ENCODE results near the gene EIF4G3. TPM values are rescaled to one million over a fixed set of nuclear protein-coding genes. Genes with fewer than 3 reads are reported as not detected.

Gene EIF4G3
- total and polyA plus RNA-seq, 12 donors: 13.3 to 50.2 (median 36.1) TPM

DNA sequence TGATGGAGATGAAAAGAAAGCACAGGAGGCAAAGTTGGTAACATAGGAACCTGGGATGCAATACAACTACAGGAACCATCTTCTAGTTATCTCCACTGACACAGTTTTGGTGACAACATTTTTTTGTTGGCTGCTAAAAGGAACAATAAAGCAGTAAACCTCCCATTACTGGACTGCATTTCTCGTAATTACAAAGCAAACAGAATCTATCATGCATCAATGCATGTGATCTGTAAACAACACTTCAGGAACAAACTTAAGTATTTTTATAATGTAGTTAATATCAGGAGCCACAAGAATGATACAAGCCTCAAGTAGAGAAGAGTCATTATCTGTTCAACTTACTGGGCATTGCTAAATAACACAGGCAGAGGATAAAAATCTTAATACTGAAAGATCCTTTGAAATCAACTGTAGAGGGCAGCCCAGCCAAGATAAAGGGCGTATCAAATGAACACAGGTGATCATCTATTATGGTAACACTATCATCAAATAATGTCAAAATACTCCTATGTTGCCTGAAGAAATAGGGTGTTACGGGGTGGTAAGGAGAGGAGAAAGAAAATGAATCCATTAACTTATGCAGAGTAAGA is 193.3 kb downstream of the EIF4G3 start:
- H3K9me3 ChIP-seq: no peaks in the 10 kb centered on the region
- no peak overlapping the region for H3K4me3 ChIP-seq
- H3K27me3 ChIP-seq: no peaks in the 10 kb centered on the region
- intact Hi-C loops (cut with DNase I): loop anchor here in 9 of 10 donors (2.0 to 10.0 kb wide), 4 partner anchors 209 to 214 kb away; no protein-coding TSS in a partner anchor
- WGBS, 2 donors: 94% methylated on average over 3 of the region's 3 CpGs
- DNase-seq: no peak
- H3K4me1 ChIP-seq: peaks cover 0 to 19% (median 4%) of the 10 kb centered on the region in 9 donors
- no peak overlapping the region for H3K27ac ChIP-seq
- H3K36me3 ChIP-seq: peaks cover 0 to 21% (median 0%) of the 10 kb centered on the region in 9 donors
- ATAC-seq: no peak
- TF ChIP-seq, protein P1, sequence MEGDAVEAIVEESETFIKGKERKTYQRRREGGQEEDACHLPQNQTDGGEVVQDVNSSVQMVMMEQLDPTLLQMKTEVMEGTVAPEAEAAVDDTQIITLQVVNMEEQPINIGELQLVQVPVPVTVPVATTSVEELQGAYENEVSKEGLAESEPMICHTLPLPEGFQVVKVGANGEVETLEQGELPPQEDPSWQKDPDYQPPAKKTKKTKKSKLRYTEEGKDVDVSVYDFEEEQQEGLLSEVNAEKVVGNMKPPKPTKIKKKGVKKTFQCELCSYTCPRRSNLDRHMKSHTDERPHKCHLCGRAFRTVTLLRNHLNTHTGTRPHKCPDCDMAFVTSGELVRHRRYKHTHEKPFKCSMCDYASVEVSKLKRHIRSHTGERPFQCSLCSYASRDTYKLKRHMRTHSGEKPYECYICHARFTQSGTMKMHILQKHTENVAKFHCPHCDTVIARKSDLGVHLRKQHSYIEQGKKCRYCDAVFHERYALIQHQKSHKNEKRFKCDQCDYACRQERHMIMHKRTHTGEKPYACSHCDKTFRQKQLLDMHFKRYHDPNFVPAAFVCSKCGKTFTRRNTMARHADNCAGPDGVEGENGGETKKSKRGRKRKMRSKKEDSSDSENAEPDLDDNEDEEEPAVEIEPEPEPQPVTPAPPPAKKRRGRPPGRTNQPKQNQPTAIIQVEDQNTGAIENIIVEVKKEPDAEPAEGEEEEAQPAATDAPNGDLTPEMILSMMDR (IDR thresholded peaks at IDR 0.05): peak in 2 of 9 donors; percentile 17 to 18

DNA sequence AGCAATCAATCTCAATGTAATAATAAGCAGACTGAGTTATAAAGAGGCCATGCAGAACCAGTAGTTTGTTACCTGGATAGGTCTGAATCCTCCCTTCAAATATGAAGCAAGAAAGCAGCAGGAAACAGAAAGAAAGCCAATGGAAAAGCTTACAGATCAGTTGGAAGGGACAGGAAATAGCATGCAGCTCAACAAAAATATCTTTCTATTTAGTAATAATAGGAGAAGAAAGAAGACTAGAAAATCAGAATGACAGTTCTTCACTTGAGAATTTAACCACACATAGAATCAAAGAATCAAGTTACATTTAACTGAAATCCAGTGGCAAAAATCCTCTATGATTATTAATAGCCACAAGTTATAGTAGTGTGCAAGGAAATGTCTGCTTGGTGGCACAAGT is 194.4 kb downstream of the EIF4G3 start:
- peaks cover 0 to 11% (median 0%) of the 10 kb centered on the region in 9 donors for H3K4me1 ChIP-seq
- no peak for DNase-seq
- H3K9me3 ChIP-seq: no peaks in the 10 kb centered on the region
- H3K4me3 ChIP-seq: no peak overlapping the region
- no peaks in the 10 kb centered on the region for H3K27me3 ChIP-seq
- TF ChIP-seq, protein P1 (IDR thresholded peaks at IDR 0.05): no peak
- H3K36me3 ChIP-seq: peaks cover 0 to 21% (median 0%) of the 10 kb centered on the region in 9 donors
- H3K27ac ChIP-seq: peak overlapping the region in 1 of 10 donors; percentile 23
- ATAC-seq: no peak
- intact Hi-C loops (cut with DNase I): loop anchor here in 9 of 10 donors (2.0 to 10.0 kb wide), 4 partner anchors 210 to 215 kb away; no protein-coding TSS in a partner anchor

DNA sequence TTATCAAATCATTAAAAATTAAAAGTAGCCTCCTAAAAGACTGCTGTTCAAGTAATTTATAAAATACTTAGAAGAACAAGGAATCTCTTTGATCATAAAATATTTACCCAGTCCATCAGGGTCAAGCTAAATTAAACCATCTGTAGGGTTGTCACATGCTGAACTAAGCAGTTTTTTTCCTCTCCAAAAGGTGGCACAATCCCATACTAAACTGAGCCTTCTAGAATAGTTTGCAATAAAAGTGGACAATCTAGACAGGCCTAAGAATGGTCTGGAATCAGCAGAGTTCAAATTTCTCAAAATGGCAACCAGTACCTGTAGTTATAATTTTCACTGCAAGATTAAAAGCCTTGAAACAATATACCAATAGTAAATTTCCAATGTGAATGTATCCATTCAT is 194.8 kb downstream of the EIF4G3 start:
- peaks cover 0 to 11% (median 0%) of the 10 kb centered on the region in 9 donors for H3K4me1 ChIP-seq
- no peak for DNase-seq
- TF ChIP-seq, protein P1 (IDR thresholded peaks at IDR 0.05): peak in 7 of 9 donors; percentile 21 to 65 (median 44)
- intact Hi-C loops (cut with DNase I): loop anchor here in 9 of 10 donors (2.0 to 10.0 kb wide), 4 partner anchors 211 to 215 kb away; no protein-coding TSS in a partner anchor
- peak in 5 of 8 donors; percentile 61 to 78 (median 63) for ATAC-seq
- H3K36me3 ChIP-seq: peaks cover 0 to 21% (median 0%) of the 10 kb centered on the region in 9 donors
- H3K27me3 ChIP-seq: no peaks in the 10 kb centered on the region
- no peak overlapping the region for H3K4me3 ChIP-seq
- H3K27ac ChIP-seq: peak overlapping the region in 1 of 10 donors; percentile 23
- no peaks in the 10 kb centered on the region for H3K9me3 ChIP-seq

DNA sequence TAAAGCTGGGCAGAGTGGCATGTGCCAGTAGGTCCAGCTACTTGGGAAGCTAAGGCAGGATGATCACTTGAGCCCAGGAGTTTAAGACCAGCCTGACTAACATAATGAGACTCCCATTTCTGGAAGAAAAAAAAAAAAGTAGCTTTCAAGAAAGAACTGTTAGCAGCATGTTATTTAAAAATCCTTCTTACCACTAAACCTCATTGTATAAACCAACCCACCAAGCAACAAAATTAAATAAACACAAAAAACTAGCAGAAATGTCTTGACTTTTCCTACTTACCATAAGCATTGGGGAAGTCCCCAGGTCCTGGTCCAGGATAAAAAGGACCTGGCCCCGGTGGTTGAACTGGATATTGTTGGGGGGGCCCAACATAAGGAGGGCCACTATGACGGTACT is 196.6 kb downstream of the EIF4G3 start:
- DNase-seq (no peak), ATAC-seq (no peak)
- Histone ChIP-seq H3K4me3 (no peak overlapping the region), H3K27me3 (no peaks in the 10 kb centered on the region), H3K9me3 (no peaks in the 10 kb centered on the region), H3K27ac (no peak overlapping the region), H3K4me1 (peaks cover 0 to 11% (median 0%) of the 10 kb centered on the region in 9 donors), H3K36me3 (peaks cover 0 to 21% (median 0%) of the 10 kb centered on the region in 9 donors)
- 93 to 94% methylated on average over 2 of the region's 2 CpGs for WGBS, 2 donors
- TF ChIP-seq, protein P1 (IDR thresholded peaks at IDR 0.05): no peak
- intact Hi-C loops (cut with DNase I): loop anchor here in 3 of 10 donors (5.0 to 10.0 kb wide), 2 partner anchors 215 to 217 kb away; no protein-coding TSS in a partner anchor
